GM18909 (cell line): ENCODE results near the gene AFAP1L1.
A peak's percentile ranks its signal among the peaks of the same experiment; 100 is the strongest.

ENCODE experiments used
- ATAC-seq: cut with Tn5 transposase; IDR thresholded peaks from one replicate; pipeline ENCODE4 v1.9.1; 2021; ENCODE audit warnings: mild to moderate bottlenecking; ENCODE audit not compliant: unreplicated experiment, poor library complexity

The AFAP1L1 gene

GRCh38 chr5:149310947-149311658 is 39.4 kb downstream of the AFAP1L1 start:
- ATAC-seq: no peak

- no peak for ATAC-seq
Observed at GRCh38 chr5:149313151-149313841, 41.6 kb downstream of the AFAP1L1 start.

- ATAC-seq: no peak
Observed at GRCh38 chr5:149314571-149315111, 43.0 kb downstream of the AFAP1L1 start.

- ATAC-seq: no peak
Observed at GRCh38 chr5:149315753-149316152, 44.1 kb downstream of the AFAP1L1 start.

- ATAC-seq: peak; percentile 75
Observed at GRCh38 chr5:149317281-149318048, 45.8 kb downstream of the AFAP1L1 start.

- ATAC-seq: no peak
Observed at GRCh38 chr5:149319174-149319573, 47.5 kb downstream of the AFAP1L1 start.

- no peak for ATAC-seq
Observed at GRCh38 chr5:149320791-149321330, 49.2 kb downstream of the AFAP1L1 start.

- no peak for ATAC-seq
Observed at GRCh38 chr5:149322518-149322917, 50.9 kb downstream of the AFAP1L1 start.

- no peak for ATAC-seq
Observed at GRCh38 chr5:149323210-149323609, 51.6 kb downstream of the AFAP1L1 start.

- ATAC-seq: no peak
Observed at GRCh38 chr5:149323621-149324205, 52.1 kb downstream of the AFAP1L1 start.

- ATAC-seq: no peak
Observed at GRCh38 chr5:149324641-149325040, 53.0 kb downstream of the AFAP1L1 start.

GRCh38 chr5:149325166-149325735 is 53.6 kb downstream of the AFAP1L1 start:
- ATAC-seq: no peak

GRCh38 chr5:149325894-149326293 is 54.2 kb downstream of the AFAP1L1 start:
- no peak for ATAC-seq

- ATAC-seq: no peak
Observed at GRCh38 chr5:149326611-149327010, 55.0 kb downstream of the AFAP1L1 start.

GRCh38 chr5:149328177-149328576 is 56.5 kb downstream of the AFAP1L1 start:
- no peak for ATAC-seq

- no peak for ATAC-seq
Observed at GRCh38 chr5:149333711-149334443, 62.2 kb downstream of the AFAP1L1 start.

GRCh38 chr5:149337736-149338135 is 66.1 kb downstream of the AFAP1L1 start:
- no peak for ATAC-seq

- no peak for ATAC-seq
Observed at GRCh38 chr5:149338364-149338763, 66.7 kb downstream of the AFAP1L1 start.

GRCh38 chr5:149340920-149341319 is 69.3 kb downstream of the AFAP1L1 start:
- ATAC-seq: no peak
